Measurements from ENCODE around the gene ZNF628.

DNA sequence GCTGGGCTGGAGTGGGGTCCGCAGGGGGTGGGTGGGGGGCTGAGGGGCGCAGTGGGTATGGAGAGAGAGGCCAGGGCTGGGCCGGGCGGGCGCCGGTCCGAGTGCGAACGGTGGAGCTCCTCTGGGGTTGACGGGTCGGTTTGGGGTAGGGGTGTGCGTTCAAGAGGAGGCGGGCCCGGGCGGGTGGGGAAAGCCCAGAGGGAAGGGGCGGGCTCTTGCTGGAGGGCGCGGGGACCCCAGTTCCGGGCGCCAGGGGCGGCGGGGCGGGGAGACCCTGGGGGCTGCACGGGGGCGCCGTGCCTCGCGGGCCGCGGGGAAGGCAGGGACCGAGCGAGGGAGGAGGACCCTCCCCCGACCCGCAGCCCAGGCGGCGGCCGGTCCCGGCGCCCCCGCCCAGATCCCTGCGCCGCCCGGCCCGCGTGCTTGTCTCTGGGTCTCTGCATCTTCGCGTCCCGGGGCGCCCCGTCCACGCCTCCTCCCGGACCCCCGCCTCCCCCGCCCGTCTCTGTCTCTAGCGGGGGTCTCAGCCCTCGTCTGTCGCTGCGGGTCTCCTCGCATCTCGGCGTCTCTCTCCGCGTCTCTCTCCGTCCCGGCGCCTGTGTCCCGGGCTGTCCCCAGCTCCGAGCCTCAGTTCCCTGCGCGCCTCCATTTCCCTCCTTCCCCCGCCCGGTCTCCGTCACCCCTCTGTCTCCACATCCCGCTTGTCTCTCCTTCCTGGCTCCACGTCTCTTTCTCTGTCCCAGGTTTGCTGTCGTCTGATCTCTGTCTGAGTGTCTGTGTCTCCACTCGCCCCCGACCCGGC lies 25.1 kb upstream of the ZNF628 start:
- TF ChIP-seq, protein P1, sequence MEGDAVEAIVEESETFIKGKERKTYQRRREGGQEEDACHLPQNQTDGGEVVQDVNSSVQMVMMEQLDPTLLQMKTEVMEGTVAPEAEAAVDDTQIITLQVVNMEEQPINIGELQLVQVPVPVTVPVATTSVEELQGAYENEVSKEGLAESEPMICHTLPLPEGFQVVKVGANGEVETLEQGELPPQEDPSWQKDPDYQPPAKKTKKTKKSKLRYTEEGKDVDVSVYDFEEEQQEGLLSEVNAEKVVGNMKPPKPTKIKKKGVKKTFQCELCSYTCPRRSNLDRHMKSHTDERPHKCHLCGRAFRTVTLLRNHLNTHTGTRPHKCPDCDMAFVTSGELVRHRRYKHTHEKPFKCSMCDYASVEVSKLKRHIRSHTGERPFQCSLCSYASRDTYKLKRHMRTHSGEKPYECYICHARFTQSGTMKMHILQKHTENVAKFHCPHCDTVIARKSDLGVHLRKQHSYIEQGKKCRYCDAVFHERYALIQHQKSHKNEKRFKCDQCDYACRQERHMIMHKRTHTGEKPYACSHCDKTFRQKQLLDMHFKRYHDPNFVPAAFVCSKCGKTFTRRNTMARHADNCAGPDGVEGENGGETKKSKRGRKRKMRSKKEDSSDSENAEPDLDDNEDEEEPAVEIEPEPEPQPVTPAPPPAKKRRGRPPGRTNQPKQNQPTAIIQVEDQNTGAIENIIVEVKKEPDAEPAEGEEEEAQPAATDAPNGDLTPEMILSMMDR (IDR thresholded peaks at IDR 0.05 in 8 of 11, conservative IDR thresholded peaks at IDR 0.05 in 3 of 11), result no peak
- no peak for TF ChIP-seq POLR2A (IDR thresholded peaks at IDR 0.05)

Measured in spleen (tissue), 7 donors.